Measurements from ENCODE around the gene KRTAP10-5.

DNA sequence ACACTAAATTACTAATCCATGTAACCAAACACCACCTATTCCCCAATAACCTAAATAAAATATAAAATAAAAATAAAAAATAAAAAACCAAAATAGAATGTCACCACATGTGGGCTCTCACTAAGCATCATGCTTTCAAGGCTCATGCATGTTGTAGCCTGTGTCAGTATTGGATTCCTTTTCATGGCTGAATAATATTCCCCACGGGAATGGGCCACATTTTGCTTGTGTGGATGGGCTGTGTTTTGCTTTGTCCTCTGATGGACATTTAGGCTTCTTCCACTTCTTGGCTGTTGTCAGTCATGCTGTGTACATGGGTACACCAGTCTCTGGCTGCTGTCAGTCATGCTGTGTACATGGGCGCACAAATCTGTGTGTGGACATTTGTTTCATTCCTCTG lies 8.7 kb upstream of the KRTAP10-5 start:
- TF ChIP-seq, protein P1, sequence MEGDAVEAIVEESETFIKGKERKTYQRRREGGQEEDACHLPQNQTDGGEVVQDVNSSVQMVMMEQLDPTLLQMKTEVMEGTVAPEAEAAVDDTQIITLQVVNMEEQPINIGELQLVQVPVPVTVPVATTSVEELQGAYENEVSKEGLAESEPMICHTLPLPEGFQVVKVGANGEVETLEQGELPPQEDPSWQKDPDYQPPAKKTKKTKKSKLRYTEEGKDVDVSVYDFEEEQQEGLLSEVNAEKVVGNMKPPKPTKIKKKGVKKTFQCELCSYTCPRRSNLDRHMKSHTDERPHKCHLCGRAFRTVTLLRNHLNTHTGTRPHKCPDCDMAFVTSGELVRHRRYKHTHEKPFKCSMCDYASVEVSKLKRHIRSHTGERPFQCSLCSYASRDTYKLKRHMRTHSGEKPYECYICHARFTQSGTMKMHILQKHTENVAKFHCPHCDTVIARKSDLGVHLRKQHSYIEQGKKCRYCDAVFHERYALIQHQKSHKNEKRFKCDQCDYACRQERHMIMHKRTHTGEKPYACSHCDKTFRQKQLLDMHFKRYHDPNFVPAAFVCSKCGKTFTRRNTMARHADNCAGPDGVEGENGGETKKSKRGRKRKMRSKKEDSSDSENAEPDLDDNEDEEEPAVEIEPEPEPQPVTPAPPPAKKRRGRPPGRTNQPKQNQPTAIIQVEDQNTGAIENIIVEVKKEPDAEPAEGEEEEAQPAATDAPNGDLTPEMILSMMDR (IDR thresholded peaks at IDR 0.05; ENCODE audit: insufficient read depth, low read length), result no peak
- no peak for TF ChIP-seq POLR2AphosphoS5 (IDR thresholded peaks at IDR 0.05; ENCODE audit: low read depth)
- TF ChIP-seq, protein P2, sequence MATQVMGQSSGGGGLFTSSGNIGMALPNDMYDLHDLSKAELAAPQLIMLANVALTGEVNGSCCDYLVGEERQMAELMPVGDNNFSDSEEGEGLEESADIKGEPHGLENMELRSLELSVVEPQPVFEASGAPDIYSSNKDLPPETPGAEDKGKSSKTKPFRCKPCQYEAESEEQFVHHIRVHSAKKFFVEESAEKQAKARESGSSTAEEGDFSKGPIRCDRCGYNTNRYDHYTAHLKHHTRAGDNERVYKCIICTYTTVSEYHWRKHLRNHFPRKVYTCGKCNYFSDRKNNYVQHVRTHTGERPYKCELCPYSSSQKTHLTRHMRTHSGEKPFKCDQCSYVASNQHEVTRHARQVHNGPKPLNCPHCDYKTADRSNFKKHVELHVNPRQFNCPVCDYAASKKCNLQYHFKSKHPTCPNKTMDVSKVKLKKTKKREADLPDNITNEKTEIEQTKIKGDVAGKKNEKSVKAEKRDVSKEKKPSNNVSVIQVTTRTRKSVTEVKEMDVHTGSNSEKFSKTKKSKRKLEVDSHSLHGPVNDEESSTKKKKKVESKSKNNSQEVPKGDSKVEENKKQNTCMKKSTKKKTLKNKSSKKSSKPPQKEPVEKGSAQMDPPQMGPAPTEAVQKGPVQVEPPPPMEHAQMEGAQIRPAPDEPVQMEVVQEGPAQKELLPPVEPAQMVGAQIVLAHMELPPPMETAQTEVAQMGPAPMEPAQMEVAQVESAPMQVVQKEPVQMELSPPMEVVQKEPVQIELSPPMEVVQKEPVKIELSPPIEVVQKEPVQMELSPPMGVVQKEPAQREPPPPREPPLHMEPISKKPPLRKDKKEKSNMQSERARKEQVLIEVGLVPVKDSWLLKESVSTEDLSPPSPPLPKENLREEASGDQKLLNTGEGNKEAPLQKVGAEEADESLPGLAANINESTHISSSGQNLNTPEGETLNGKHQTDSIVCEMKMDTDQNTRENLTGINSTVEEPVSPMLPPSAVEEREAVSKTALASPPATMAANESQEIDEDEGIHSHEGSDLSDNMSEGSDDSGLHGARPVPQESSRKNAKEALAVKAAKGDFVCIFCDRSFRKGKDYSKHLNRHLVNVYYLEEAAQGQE (IDR thresholded peaks at IDR 0.05; ENCODE audit: insufficient replicate concordance, low read depth), result no peak

All from HL-60 (cell line).